ENCODE data around the gene CACNA2D2. TPM values are rescaled to one million over a fixed set of nuclear protein-coding genes. Genes with fewer than 3 reads are reported as not detected.
A peak's percentile ranks its signal among the peaks of the same experiment; 100 is the strongest.

Gene CACNA2D2
- total RNA-seq, 1 experiment from 2014 or later = 0.59 TPM

DNA sequence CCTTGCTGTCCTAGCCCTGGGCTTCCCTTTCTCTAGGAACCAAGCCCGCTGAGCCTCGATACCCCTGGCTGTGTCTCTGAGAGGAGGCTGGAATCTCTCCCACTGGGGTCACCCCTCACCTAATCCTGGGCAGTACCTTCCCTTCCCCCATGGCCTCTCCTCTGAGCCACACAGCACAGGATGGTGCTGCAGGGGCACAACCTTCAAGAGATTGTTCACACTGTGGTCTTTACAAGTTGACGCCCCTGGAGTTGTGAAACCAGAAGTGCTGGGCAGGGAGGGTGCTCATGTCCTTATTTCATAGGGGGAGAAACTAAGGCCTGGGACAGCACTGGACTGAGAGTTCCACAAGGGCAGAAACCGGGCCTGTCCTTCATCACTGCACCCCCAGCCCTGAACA, 73.2 kb downstream of the CACNA2D2 start:
- Histone ChIP-seq H3K4me1 (ENCODE audit: control insufficient read depth, insufficient read depth, low read length) (no peaks in the 10 kb centered on the region), H3K4me3 (ENCODE audit: low read depth in 2 of 2, low read length in 2 of 2) (no peak overlapping the region), H3K36me3 (ENCODE audit: control insufficient read depth, insufficient read depth, low read length) (no peaks in the 10 kb centered on the region), H3K27me3 (ENCODE audit: control insufficient read depth, insufficient read depth, low read length) (no peaks in the 10 kb centered on the region), H3K27ac (ENCODE audit: low read length) (no peak overlapping the region), H3K9me3 (ENCODE audit: control insufficient read depth, insufficient read depth, low read depth, low read length) (no peaks in the 10 kb centered on the region)
- POLR2A ChIA-PET = no interaction called here
- no peak for DNase-seq (ENCODE audit: low read depth, low spot score)
- BruUV-seq (replicated peaks) = no TSS peak
- intact Hi-C loops (cut with micrococcal nuclease; ENCODE audit: unreplicated experiment) (no loop called here), in situ Hi-C loops (cut with HindIII; ENCODE audit: low pct_unique_long_range_greater_than_20kb, low sequenced_read_pairs) (no loop called here)
- TF ChIP-seq TCF7L2 (IDR thresholded peaks at IDR 0.05; ENCODE audit: low read depth, low read length) = no peak
- TF ChIP-seq, protein P1, sequence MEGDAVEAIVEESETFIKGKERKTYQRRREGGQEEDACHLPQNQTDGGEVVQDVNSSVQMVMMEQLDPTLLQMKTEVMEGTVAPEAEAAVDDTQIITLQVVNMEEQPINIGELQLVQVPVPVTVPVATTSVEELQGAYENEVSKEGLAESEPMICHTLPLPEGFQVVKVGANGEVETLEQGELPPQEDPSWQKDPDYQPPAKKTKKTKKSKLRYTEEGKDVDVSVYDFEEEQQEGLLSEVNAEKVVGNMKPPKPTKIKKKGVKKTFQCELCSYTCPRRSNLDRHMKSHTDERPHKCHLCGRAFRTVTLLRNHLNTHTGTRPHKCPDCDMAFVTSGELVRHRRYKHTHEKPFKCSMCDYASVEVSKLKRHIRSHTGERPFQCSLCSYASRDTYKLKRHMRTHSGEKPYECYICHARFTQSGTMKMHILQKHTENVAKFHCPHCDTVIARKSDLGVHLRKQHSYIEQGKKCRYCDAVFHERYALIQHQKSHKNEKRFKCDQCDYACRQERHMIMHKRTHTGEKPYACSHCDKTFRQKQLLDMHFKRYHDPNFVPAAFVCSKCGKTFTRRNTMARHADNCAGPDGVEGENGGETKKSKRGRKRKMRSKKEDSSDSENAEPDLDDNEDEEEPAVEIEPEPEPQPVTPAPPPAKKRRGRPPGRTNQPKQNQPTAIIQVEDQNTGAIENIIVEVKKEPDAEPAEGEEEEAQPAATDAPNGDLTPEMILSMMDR (IDR thresholded peaks at IDR 0.05) = no peak
- TF ChIP-seq, protein P2, sequence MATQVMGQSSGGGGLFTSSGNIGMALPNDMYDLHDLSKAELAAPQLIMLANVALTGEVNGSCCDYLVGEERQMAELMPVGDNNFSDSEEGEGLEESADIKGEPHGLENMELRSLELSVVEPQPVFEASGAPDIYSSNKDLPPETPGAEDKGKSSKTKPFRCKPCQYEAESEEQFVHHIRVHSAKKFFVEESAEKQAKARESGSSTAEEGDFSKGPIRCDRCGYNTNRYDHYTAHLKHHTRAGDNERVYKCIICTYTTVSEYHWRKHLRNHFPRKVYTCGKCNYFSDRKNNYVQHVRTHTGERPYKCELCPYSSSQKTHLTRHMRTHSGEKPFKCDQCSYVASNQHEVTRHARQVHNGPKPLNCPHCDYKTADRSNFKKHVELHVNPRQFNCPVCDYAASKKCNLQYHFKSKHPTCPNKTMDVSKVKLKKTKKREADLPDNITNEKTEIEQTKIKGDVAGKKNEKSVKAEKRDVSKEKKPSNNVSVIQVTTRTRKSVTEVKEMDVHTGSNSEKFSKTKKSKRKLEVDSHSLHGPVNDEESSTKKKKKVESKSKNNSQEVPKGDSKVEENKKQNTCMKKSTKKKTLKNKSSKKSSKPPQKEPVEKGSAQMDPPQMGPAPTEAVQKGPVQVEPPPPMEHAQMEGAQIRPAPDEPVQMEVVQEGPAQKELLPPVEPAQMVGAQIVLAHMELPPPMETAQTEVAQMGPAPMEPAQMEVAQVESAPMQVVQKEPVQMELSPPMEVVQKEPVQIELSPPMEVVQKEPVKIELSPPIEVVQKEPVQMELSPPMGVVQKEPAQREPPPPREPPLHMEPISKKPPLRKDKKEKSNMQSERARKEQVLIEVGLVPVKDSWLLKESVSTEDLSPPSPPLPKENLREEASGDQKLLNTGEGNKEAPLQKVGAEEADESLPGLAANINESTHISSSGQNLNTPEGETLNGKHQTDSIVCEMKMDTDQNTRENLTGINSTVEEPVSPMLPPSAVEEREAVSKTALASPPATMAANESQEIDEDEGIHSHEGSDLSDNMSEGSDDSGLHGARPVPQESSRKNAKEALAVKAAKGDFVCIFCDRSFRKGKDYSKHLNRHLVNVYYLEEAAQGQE (IDR thresholded peaks at IDR 0.05; ENCODE audit: insufficient read depth in 1 of 2, low read depth in 2 of 2, low read length in 1 of 2) = no peak
- TF ChIP-seq SIN3A (IDR thresholded peaks at IDR 0.05; ENCODE audit: borderline replicate concordance, insufficient read depth, low read depth, low read length) = no peak
- no peak for TF ChIP-seq POLR2AphosphoS5 (IDR thresholded peaks at IDR 0.05; ENCODE audit: low read depth, low read length)
- ATAC-seq = no peak
- CTCF ChIA-PET = no interaction called here

DNA sequence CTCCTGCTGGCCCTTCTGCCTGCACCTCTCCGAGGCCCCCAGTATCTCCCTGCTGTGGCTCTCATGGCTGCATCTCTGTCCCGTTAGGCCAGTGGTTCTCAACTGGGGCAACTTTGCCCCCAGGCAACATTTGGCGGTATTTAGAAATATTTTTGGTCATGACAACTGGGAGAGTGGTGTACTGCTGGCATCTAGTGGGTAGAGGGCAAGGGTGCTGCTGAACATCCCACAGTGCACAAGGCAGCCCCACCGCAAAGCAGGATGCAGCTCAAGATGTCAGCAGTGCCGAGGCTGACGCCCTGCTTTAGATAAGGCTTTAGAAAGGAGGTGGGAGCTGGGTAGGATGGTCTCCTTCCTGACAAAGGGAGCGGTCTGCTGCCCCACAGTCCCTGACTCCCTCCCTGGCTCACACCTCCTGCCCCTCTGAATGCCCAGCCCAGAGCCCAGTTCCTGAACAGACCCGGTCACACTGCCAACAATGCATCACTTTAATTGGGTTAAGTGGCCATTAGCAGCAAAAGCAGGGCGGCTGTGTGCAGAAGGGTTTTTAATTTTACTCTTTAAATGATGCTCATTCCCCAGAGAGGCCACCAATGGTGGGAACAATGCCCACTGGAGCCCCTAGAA, 75.3 kb downstream of the CACNA2D2 start:
- Histone ChIP-seq H3K36me3 (ENCODE audit: control insufficient read depth, insufficient read depth, low read length) (no peaks in the 10 kb centered on the region), H3K27me3 (ENCODE audit: control insufficient read depth, insufficient read depth, low read length) (no peaks in the 10 kb centered on the region), H3K4me1 (ENCODE audit: control insufficient read depth, insufficient read depth, low read length) (no peaks in the 10 kb centered on the region), H3K27ac (ENCODE audit: low read length) (no peak overlapping the region), H3K9me3 (ENCODE audit: control insufficient read depth, insufficient read depth, low read depth, low read length) (no peaks in the 10 kb centered on the region), H3K4me3 (ENCODE audit: low read depth in 2 of 2, low read length in 2 of 2) (no peak overlapping the region)
- CTCF ChIA-PET = interaction anchor here (0.6 kb wide), 1 partner anchor 208 kb away, joined by 3 read pairs; no protein-coding TSS in a partner anchor
- in situ Hi-C loops (cut with HindIII; ENCODE audit: low pct_unique_long_range_greater_than_20kb, low sequenced_read_pairs) (no loop called here), intact Hi-C loops (cut with micrococcal nuclease; ENCODE audit: unreplicated experiment) (no loop called here)
- DNase-seq (ENCODE audit: low read depth, low spot score) (no peak), ATAC-seq (peak; percentile 56; the same call in 1 of the 2 replicates)
- POLR2A ChIA-PET = no interaction called here
- TF ChIP-seq POLR2AphosphoS5 (IDR thresholded peaks at IDR 0.05; ENCODE audit: low read depth, low read length) (no peak), TCF7L2 (IDR thresholded peaks at IDR 0.05; ENCODE audit: low read depth, low read length) (no peak), SIN3A (IDR thresholded peaks at IDR 0.05; ENCODE audit: borderline replicate concordance, insufficient read depth, low read depth, low read length) (no peak)
- TF ChIP-seq, protein P1 (IDR thresholded peaks at IDR 0.05) = no peak
- TF ChIP-seq, protein P2 (IDR thresholded peaks at IDR 0.05; ENCODE audit: insufficient read depth in 1 of 2, low read depth in 2 of 2, low read length in 1 of 2) = no peak
- BruUV-seq (replicated peaks) = no TSS peak
